Stimulated activated CD4-positive, alpha-beta T cell treated with anti-CD3 and anti-CD28 coated beads, Interleukin-1b, Interleukin-23, amount 100 ng/mL, for 24 hours (primary cell): Measurements from ENCODE around the gene TAC3.
"Not testable (repeated sequence)": the region's sequence is repeated elsewhere in the genome, so short reads cannot be mapped to it uniquely, and the experiment has no call there.

Source experiments
- DNase-seq, 4 experiments: peaks; one replicate each; pipeline ENCODE4 v3.0.0-alpha.2; 2020; ENCODE audit warnings: low read depth in 4 of 4, low spot score in 1 of 4

TAC3 gene

GRCh38 chr12:57016348-57016747 lies at the start of gene TAC3:
Gene TAC3, minus strand, starts transcription at chr12:57016529. Its CDS starts 732 bp downstream, at chr12:57015797.
- DNase-seq, result no peak

DNA sequence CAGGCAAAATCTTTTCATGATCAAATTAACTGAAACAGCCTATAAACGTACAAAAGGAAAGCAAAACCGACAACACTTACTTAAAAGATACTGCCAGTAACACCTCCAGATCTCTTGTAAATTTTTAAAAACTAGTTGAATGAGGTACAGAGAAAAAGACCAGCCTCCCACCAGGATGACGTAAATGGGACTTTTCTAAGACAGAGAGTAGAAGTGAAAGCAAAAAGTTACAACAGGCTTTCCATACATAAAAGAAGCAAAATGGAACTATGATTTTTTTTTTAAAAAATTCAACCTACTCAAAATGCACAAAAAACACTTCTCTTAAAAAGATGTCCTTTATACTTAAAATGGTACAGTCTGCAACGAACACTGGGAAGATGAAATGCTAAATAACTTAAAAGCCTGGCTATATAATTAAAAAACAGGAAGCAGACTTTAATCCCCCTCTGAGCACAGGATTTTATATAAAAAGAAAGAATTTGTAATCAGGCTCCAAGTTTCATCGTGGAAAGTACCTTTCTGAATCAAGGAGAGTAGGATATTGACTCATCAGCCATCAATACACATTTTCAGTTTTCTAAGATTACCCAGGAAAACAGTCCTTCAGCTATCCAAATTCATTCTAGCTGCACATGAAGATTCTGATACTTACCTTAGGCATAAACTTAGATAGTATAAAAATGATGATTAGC lies 47.8 kb upstream of the TAC3 start:
- peak in 3 of 4 experiments; percentile 23 to 27 (median 25) for DNase-seq

DNA sequence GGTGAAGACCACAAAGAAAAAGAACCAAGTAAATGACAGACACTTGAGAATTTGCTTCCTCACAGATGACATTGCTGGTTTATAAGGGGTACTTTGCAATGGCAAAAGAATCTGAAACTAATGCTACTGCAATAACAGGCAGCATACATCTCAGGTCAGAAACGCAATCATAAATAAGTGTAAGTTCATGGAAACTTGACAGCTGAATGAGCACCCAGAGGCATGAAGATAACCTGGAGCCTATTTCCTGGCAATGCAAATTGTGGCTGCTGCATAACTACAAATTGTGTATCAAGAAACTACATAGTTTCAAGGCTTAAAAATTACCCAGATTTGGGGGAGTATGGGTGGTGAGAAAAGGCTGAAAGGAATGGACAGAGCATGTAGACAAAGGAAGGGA lies 42.1 kb upstream of the TAC3 start:
- no peak for DNase-seq

DNA sequence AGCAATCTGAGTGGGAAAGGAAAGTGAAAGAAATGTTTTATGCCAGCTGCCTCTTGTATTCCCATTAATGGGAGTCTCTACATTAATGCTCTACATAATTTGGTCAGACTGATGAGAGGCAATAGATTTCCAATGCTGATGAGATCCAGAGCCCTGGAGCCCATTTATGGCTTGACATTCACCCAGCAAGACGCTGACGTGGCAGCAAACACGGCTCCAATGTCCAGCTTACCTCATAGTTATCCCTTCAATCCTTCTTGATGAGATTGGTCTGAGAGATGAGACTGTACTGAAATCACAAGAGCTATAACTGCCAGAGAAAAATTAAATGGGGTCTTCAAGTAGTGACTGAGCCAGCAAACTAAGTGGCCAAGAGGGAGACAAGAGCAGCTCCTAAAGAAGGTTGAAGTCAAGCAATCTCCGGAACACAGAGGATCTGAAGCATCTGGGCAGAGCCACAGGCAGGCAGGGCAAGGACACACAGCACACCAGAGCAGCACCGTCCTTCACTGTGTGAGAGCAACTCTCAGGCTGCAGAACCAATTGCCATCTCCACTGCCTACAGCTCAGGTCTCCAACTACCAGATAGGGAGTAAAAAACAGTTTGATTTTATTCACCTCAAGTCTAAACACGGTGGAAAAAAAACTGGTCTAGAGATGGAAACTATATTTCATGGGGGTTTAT lies 40.9 kb upstream of the TAC3 start:
- no peak for DNase-seq

- no peak for DNase-seq
Measured at GRCh38 chr12:57055824-57056223, 39.5 kb upstream of the TAC3 start.

GRCh38 chr12:57053901-57054300 lies 37.6 kb upstream of the TAC3 start:
- not testable (repeated sequence) for DNase-seq

DNA sequence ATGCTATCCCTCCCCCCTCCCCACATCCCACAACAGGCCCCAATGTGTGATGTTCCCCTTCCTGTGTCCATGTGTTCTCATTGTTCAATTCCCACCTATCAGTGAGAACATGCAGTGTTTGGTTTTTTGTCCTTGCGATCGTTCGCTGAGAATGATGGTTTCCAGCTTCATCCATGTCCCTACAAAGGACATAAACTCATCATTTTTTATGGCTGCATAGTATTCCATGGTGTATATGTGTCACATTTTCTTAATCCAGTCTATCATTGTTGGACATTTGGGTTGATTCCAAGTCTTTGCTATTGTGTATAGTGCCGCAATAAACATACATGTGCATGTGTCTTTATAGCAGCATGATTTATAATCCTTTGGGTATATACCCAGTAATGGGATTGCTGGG lies 36.8 kb upstream of the TAC3 start:
- DNase-seq, result not testable (repeated sequence)

- no peak for DNase-seq
Measured at GRCh38 chr12:57051011-57051410, 34.7 kb upstream of the TAC3 start.

GRCh38 chr12:57049890-57050289 lies 33.6 kb upstream of the TAC3 start, which contains the start of gene MYO1A:
Gene MYO1A, minus strand, starts transcription at chr12:57050129. Its CDS starts 1,806 bp downstream, at chr12:57048323.
- no peak for DNase-seq

GRCh38 chr12:57049119-57049446 lies 32.8 kb upstream of the TAC3 start:
- DNase-seq, result no peak

GRCh38 chr12:57048423-57049118 lies 32.2 kb upstream of the TAC3 start:
- DNase-seq, result no peak

GRCh38 chr12:57047981-57048380 lies 31.7 kb upstream of the TAC3 start:
- no peak for DNase-seq

- peak in 1 of 4 experiments; percentile 36 for DNase-seq
Measured at GRCh38 chr12:57046947-57047890, 30.9 kb upstream of the TAC3 start.

DNA sequence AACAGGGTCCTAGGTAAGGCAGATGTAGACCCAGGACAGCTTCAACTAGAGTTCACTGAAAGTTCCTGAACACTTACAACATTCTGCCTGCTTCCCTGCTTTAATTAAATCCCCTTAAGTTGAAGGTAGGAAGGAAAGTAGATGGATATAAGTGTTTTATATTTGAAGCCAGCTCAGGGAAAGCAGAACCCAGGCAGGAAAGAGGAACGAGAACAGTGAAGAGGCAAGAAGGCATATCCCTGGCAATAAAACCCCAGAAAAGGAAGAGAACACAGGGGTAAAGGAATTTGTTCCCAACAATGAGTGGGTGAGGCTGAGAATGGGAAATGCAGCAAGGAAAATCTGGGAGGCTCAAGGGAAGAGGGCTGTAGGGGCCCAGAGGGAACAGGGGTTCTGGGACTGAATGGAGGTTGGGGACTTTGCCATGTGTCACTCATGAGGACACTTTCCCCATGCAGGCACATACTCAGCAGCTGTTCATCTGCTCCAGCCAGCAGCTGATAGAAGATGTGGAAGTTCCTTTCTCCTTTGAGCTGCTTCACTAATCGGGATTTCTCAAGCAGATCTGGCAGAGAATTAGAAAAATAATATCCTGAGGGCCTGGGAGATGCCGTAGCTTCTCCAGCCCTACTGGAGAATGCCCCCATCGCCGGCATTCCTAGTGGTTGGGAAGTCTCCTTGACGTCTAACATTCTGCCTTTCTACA lies 29.9 kb upstream of the TAC3 start:
- no peak for DNase-seq

GRCh38 chr12:57044889-57045288 lies 28.6 kb upstream of the TAC3 start:
- no peak for DNase-seq

GRCh38 chr12:57044468-57044867 lies 28.1 kb upstream of the TAC3 start:
- DNase-seq, result no peak

- DNase-seq, result no peak
Measured at GRCh38 chr12:57042695-57043094, 26.4 kb upstream of the TAC3 start.

- DNase-seq, result no peak
Measured at GRCh38 chr12:57040750-57041149, 24.4 kb upstream of the TAC3 start.

- DNase-seq, result no peak
Measured at GRCh38 chr12:57040211-57040610, 23.9 kb upstream of the TAC3 start.

- DNase-seq, result no peak
Measured at GRCh38 chr12:57039016-57039798, 22.9 kb upstream of the TAC3 start.
